Glutamatergic neuron (in vitro differentiated cells): ENCODE data around the gene THBS2. TPM values are rescaled to one million over a fixed set of nuclear protein-coding genes. Genes with fewer than 3 reads are reported as not detected.

ENCODE experiments used
- DNase-seq: peaks from one replicate; pipeline ENCODE4 v3.0.0; 2022
- H3K27ac Mint-ChIP-seq: one replicate; pipeline ENCODE4 v1.8.0; 2020; ENCODE audit warnings: mild to moderate bottlenecking, mixed read lengths, inconsistent platforms; ENCODE audit not compliant: unreplicated experiment
- H3K27me3 Mint-ChIP-seq: one replicate; pipeline ENCODE4 v1.8.0; 2020; ENCODE audit warnings: mild to moderate bottlenecking, moderate library complexity, mixed read lengths, inconsistent platforms; ENCODE audit not compliant: unreplicated experiment
- H3K36me3 Mint-ChIP-seq: one replicate; pipeline ENCODE4 v1.8.0; 2020; ENCODE audit warnings: mild to moderate bottlenecking, mixed read lengths, inconsistent platforms; ENCODE audit not compliant: unreplicated experiment
- H3K4me1 Mint-ChIP-seq: one replicate; pipeline ENCODE4 v1.8.0; 2020; ENCODE audit warnings: mild to moderate bottlenecking, low read depth, mixed read lengths, inconsistent platforms; ENCODE audit not compliant: unreplicated experiment
- H3K4me3 Mint-ChIP-seq: one replicate; pipeline ENCODE4 v1.8.0; 2020; ENCODE audit warnings: mild to moderate bottlenecking, mixed read lengths, inconsistent platforms; ENCODE audit not compliant: unreplicated experiment
- H3K9me3 Mint-ChIP-seq: one replicate; pipeline ENCODE4 v1.8.0; 2020; ENCODE audit warnings: mild to moderate bottlenecking, moderate library complexity, mixed read lengths, inconsistent platforms; ENCODE audit not compliant: unreplicated experiment
- total RNA-seq: library from RNA; stranded (reverse); fragmentation: NEBNext Ultra II Directional; extraction: Animal tissue kit (Norgen Biotek cat#: 25700); gene quantifications from one replicate; pipeline ENCODE4 v1.2.1, GENCODE V29; 2021; ENCODE audit not compliant: unreplicated experiment
- TF ChIP-seq, protein P1 (sequence below): fragments of 200-600 bp; sonication (generic); IDR thresholded peaks from one replicate; pipeline ENCODE4 v1.5.0; 2021; ENCODE audit not compliant: partially characterized antibody, unreplicated experiment

Gene THBS2
- total RNA-seq, 1 donor from 2014 or later = 3.1 TPM

DNA sequence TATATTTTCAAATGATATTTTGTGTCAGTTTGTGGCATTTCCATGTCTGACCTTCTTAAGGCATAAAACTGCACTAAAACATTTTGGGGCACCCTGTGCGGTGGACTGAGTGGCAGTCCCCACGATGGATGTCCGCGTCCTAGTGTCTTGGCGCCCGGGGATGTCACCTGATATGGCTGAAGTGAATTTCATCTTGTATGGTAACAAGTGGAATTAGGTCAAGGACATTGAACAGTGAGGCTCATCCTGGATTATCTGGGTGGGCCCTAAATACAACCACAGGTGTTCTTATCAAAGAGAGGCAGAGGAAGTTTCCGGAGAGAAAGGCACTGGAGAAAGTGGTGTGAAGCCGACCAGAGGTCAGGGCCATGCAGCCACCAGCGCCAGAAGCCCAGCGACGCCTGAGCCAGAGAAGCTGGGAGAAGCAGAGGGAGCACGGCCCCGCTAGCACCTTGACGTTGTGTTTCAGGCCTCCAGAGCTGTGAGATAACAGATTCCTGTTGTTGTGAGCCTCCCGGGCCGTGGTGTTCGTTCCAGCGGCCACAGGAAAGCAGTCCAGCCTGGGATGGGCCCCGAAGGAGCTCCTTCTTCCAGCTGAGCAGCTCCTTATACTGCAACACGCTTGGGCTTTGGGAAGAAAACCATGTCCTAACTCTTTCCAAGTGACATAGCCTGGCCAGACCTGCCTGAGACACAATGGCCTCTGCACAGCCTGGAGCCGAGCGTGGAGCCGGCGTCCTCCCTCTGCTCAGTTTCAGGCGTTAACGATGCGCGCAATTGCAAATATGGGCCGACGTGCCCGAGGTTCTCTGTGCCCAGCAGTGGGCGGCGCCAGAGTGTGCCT is 22.5 kb downstream of the THBS2 start:
- DNase-seq = no peak
- TF ChIP-seq, protein P1, sequence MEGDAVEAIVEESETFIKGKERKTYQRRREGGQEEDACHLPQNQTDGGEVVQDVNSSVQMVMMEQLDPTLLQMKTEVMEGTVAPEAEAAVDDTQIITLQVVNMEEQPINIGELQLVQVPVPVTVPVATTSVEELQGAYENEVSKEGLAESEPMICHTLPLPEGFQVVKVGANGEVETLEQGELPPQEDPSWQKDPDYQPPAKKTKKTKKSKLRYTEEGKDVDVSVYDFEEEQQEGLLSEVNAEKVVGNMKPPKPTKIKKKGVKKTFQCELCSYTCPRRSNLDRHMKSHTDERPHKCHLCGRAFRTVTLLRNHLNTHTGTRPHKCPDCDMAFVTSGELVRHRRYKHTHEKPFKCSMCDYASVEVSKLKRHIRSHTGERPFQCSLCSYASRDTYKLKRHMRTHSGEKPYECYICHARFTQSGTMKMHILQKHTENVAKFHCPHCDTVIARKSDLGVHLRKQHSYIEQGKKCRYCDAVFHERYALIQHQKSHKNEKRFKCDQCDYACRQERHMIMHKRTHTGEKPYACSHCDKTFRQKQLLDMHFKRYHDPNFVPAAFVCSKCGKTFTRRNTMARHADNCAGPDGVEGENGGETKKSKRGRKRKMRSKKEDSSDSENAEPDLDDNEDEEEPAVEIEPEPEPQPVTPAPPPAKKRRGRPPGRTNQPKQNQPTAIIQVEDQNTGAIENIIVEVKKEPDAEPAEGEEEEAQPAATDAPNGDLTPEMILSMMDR = no peak
- Mint-ChIP-seq H3K36me3 (peaks cover 16% of the 10 kb centered on the region), H3K4me3 (no peak overlapping the region), H3K27me3 (peaks cover 16% of the 10 kb centered on the region), H3K9me3 (peaks cover 8% of the 10 kb centered on the region), H3K4me1 (no peaks in the 10 kb centered on the region), H3K27ac (no peak overlapping the region)

GRCh38 chr6:169230322-169230665 is 23.4 kb downstream of the THBS2 start:
- Mint-ChIP-seq H3K27me3 (peaks cover 16% of the 10 kb centered on the region), H3K27ac (no peak overlapping the region), H3K4me1 (no peaks in the 10 kb centered on the region), H3K36me3 (peaks cover 16% of the 10 kb centered on the region), H3K9me3 (peaks cover 5% of the 10 kb centered on the region), H3K4me3 (no peak overlapping the region)
- no peak for DNase-seq
- TF ChIP-seq, protein P1 = no peak

DNA sequence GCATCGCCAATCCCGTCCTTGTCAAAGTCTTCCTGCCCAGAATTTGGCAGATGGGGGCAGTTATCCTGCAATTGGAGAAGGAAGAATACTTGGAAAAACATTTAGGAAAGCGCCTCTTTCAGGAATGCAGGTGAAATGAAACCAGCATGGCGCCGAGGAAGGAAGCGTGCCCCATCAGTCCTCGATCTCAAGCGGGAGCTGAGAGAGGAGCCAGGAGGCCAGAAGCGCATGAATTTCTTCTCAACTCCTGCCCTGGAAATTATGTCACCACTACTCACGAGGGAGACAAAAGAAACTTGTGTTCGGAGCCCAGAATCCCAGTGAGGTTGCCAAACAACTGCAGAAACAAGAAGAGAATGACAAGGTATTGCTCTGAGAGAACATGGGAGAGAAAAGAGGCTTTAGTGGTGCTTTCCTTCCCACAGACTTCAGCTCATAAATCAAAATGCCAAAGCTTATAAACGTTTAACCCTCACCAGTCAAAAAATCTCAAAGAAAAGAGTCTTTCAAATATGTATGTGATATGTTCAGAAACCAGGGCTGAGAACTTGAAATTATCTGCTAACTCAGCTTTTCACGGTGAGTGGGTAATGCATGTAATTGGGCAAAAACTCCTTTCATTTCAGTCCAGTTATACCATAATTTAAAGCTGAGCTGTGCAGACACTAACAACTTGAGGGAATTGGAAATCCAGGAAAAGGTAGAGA is 23.9 kb downstream of the THBS2 start:
- peaks cover 5% of the 10 kb centered on the region for H3K9me3 Mint-ChIP-seq
- H3K4me1 Mint-ChIP-seq = no peaks in the 10 kb centered on the region
- H3K27ac Mint-ChIP-seq = no peak overlapping the region
- peaks cover 16% of the 10 kb centered on the region for H3K27me3 Mint-ChIP-seq
- no peak for DNase-seq
- H3K36me3 Mint-ChIP-seq = peaks cover 16% of the 10 kb centered on the region
- no peak overlapping the region for H3K4me3 Mint-ChIP-seq
- TF ChIP-seq, protein P1 = no peak

GRCh38 chr6:169227116-169227515 is 26.5 kb downstream of the THBS2 start:
- H3K4me1 Mint-ChIP-seq = peaks cover 3% of the 10 kb centered on the region
- H3K9me3 Mint-ChIP-seq = no peaks in the 10 kb centered on the region
- TF ChIP-seq, protein P1 = no peak
- peaks cover 2% of the 10 kb centered on the region for H3K36me3 Mint-ChIP-seq
- H3K4me3 Mint-ChIP-seq = no peak overlapping the region
- no peak for DNase-seq
- no peak overlapping the region for H3K27ac Mint-ChIP-seq
- peaks cover 7% of the 10 kb centered on the region for H3K27me3 Mint-ChIP-seq

GRCh38 chr6:169225887-169226286 is 27.8 kb downstream of the THBS2 start:
- Mint-ChIP-seq H3K4me3 (no peak overlapping the region), H3K27me3 (peaks cover 5% of the 10 kb centered on the region), H3K4me1 (peaks cover 3% of the 10 kb centered on the region), H3K27ac (no peak overlapping the region), H3K9me3 (no peaks in the 10 kb centered on the region), H3K36me3 (peaks cover 3% of the 10 kb centered on the region)
- no peak for DNase-seq
- TF ChIP-seq, protein P1 = no peak
